IMR-90 (cell line): ENCODE measurements around the gene CDH2. TPM values are rescaled to one million over a fixed set of nuclear protein-coding genes. Genes with fewer than 3 reads are reported as not detected.

ENCODE experiments used
- ATAC-seq: fragments of 200-7000 bp; cut with Tn5 transposase; 2 replicates; pipeline ENCODE4 v1.9.1; 2020; ENCODE audit warnings: low read depth, mild to moderate bottlenecking, moderate library complexity
- BruUV-seq: library from RNA; stranded (reverse); fragments of 400-500 nt; replicated peaks from 2 replicates; lab custom pipeline; 2021; lab: Mats Ljungman, UMichigan
- CTCF ChIA-PET: fragments of 300-600 bp; formaldehyde crosslinking; extraction: SDS; loops from one replicate; lab custom pipeline; 2021; ENCODE audit warnings: antibody characterized with exemption; lab: Yijun Ruan, JAX
- POLR2A ChIA-PET: fragments of 300-600 bp; sonication (Branson Sonifier 250); formaldehyde crosslinking; loops from one replicate; lab custom pipeline; 2022; ENCODE audit warnings: antibody characterized with exemption; ENCODE audit not compliant: unreplicated experiment; lab: Charles Lee
- DNase-seq: peaks from one replicate; pipeline ENCODE4 v3.0.0; 2013
- H2AFZ ChIP-seq: replicated peaks from 2 replicates; pipeline ENCODE3; 2013; ENCODE audit warnings: low read length, mild to moderate bottlenecking; ENCODE audit not compliant: poor library complexity
- H2AK5ac ChIP-seq: 2 replicates; pipeline ENCODE4 v1.6.1; 2013; ENCODE audit warnings: low read depth, low read length, inconsistent platforms
- H2AK9ac ChIP-seq: replicated peaks from 2 replicates; pipeline ENCODE3; 2013; ENCODE audit warnings: mild to moderate bottlenecking, low read depth, low read length, moderate library complexity; ENCODE audit not compliant: poor library complexity
- H2BK120ac ChIP-seq: 2 replicates; pipeline ENCODE4 v1.6.1; 2013; ENCODE audit warnings: low read depth, low read length, inconsistent platforms
- H2BK15ac ChIP-seq: 3 replicates; pipeline ENCODE4 v1.6.1; 2013; ENCODE audit warnings: low read depth, low read length, inconsistent platforms
- H2BK20ac ChIP-seq: 2 replicates; pipeline ENCODE4 v1.6.1; 2013; ENCODE audit warnings: low read depth, mild to moderate bottlenecking, inconsistent platforms, low read length, moderate library complexity
- H2BK5ac ChIP-seq: 2 replicates; pipeline ENCODE4 v1.6.1; 2013; ENCODE audit warnings: mild to moderate bottlenecking, low read depth, low read length, inconsistent platforms; ENCODE audit not compliant: poor library complexity, severe bottlenecking
- H3K14ac ChIP-seq: replicated peaks from 2 replicates; pipeline ENCODE4 v1.6.1; 2013; ENCODE audit warnings: low read depth, low read length, inconsistent platforms
- H3K18ac ChIP-seq: 2 replicates; pipeline ENCODE4 v1.6.1; 2013; ENCODE audit warnings: low read depth, low read length, control low read depth
- H3K23ac ChIP-seq: 2 replicates; pipeline ENCODE4 v1.6.1; 2013; ENCODE audit warnings: low read depth, low read length, inconsistent platforms
- H3K27ac ChIP-seq: 2 replicates; pipeline ENCODE4 v1.5.1; 2013; ENCODE audit warnings: mild to moderate bottlenecking, control low read depth, low read length; ENCODE audit not compliant: insufficient read depth
- H3K27me3 ChIP-seq: 2 replicates; pipeline ENCODE4 v1.6.1; 2013; ENCODE audit warnings: low read length; ENCODE audit not compliant: control insufficient read depth, insufficient read depth
- H3K36me3 ChIP-seq: 2 replicates; pipeline ENCODE4 v1.6.1; 2013; ENCODE audit warnings: low read length, mixed read lengths; ENCODE audit not compliant: control insufficient read depth, insufficient read depth
- H3K4ac ChIP-seq: 2 replicates; pipeline ENCODE4 v1.6.1; 2013; ENCODE audit warnings: low read depth, low read length, inconsistent platforms
- H3K4me1 ChIP-seq: 2 replicates; pipeline ENCODE4 v1.6.1; 2013; ENCODE audit warnings: low read length, mixed read lengths; ENCODE audit not compliant: control insufficient read depth, insufficient read depth
- H3K4me2 ChIP-seq: 2 replicates; pipeline ENCODE4 v1.6.1; 2013; ENCODE audit warnings: low read depth, mild to moderate bottlenecking, control low read depth, low read length, moderate library complexity
- H3K4me3 ChIP-seq: 2 replicates; pipeline ENCODE4 v1.5.1; 2013; ENCODE audit warnings: low read depth, mild to moderate bottlenecking, control low read depth, low read length, moderate library complexity; ENCODE audit not compliant: insufficient read depth
- H3K56ac ChIP-seq: 2 replicates; pipeline ENCODE4 v1.6.1; 2013; ENCODE audit warnings: low read length, inconsistent platforms; ENCODE audit not compliant: insufficient read depth; ENCODE audit errors: extremely low read depth
- H3K79me1 ChIP-seq, 2 experiments: 2 replicates each; pipeline ENCODE4 v1.6.1; 2013; ENCODE audit warnings: low read length in 2 of 2, inconsistent platforms in 1 of 2, low read depth in 1 of 2
- H3K9ac ChIP-seq: 2 replicates; pipeline ENCODE4 v1.6.1; 2013; ENCODE audit warnings: low read depth, low read length, control low read depth
- H3K9me1 ChIP-seq: 2 replicates; pipeline ENCODE4 v1.6.1; 2013; ENCODE audit warnings: low read length, inconsistent platforms; ENCODE audit not compliant: insufficient read depth
- H3K9me3 ChIP-seq: 2 replicates; pipeline ENCODE4 v1.6.1; 2013; ENCODE audit warnings: low read length; ENCODE audit not compliant: control insufficient read depth, insufficient read depth
- H4K20me1 ChIP-seq: 2 replicates; pipeline ENCODE4 v1.6.1; 2013; ENCODE audit warnings: low read length, inconsistent platforms; ENCODE audit not compliant: insufficient read depth
- H4K5ac ChIP-seq: 2 replicates; pipeline ENCODE4 v1.6.1; 2013; ENCODE audit warnings: mild to moderate bottlenecking, low read depth, low read length, control low read depth
- H4K8ac ChIP-seq, 2 experiments: 2 replicates each; pipeline ENCODE4 v1.6.1; 2013; ENCODE audit warnings: low read depth in 2 of 2, low read length in 2 of 2, control low read depth in 1 of 2, inconsistent platforms in 1 of 2
- H4K91ac ChIP-seq: 2 replicates; pipeline ENCODE4 v1.6.1; 2013; ENCODE audit warnings: low read depth, low read length, inconsistent platforms; ENCODE audit not compliant: insufficient read depth
- BHLHE40 ChIP-seq: fragments of 150-350 bp; IDR thresholded peaks from 2 replicates; pipeline ENCODE4 v1.6.1; 2016; ENCODE audit warnings: mild to moderate bottlenecking, low read depth, low read length
- CEBPB ChIP-seq: IDR thresholded peaks from 2 replicates; pipeline ENCODE4 v1.6.1; 2012; ENCODE audit warnings: low read depth, low read length, improper control_type of control experiment
- CHD1 ChIP-seq: IDR thresholded peaks from 2 replicates; pipeline ENCODE4 v1.6.1; 2012; ENCODE audit warnings: low read depth, low read length, improper control_type of control experiment
- SMC3 ChIP-seq: fragments of 150-350 bp; IDR thresholded peaks from 2 replicates; pipeline ENCODE4 v1.6.1; 2016; ENCODE audit warnings: low read depth, mild to moderate bottlenecking, antibody characterized with exemption, low read length, moderate library complexity
- WGBS, 2 experiments: methylation state at CpG; one replicate each; pipeline versions ENCODE4 v1.1.5 to v1.1.7; 2013; ENCODE audit warnings: missing lambda C conversion rate in 2 of 2; ENCODE audit not compliant: insufficient read length in 1 of 2; ENCODE audit errors: extremely low coverage in 2 of 2; 5-methylcytosine and 5-hydroxymethylcytosine counted together
- dilution Hi-C: fragments of 300-500 bp; cut with HindIII; formaldehyde crosslinking; loops from one replicate; pipeline ENCODE4 v1.14.3; 2018; ENCODE audit warnings: low sequenced_read_pairs; ENCODE audit not compliant: unreplicated experiment
- in situ Hi-C: fragments of 300-500 bp; cut with MboI; formaldehyde crosslinking; loops from 3 replicates; pipeline ENCODE4 v1.14.3; 2019; ENCODE audit warnings: low sequenced_read_pairs, inconsistent platforms, mixed read lengths
- intact Hi-C: fragments of 100-400 bp; cut with micrococcal nuclease; formaldehyde crosslinking; loops from 2 replicates; pipeline ENCODE4 v1.10.0; 2022
- polyA plus RNA-seq, 3 experiments: library from polyadenylated mRNA; depleted of rRNA; stranded (reverse); fragments of >200 nt; gene quantifications; 2 replicates each; pipeline ENCODE4 v1.2.3, GENCODE V29; 2012; ENCODE audit warnings: low replicate concordance in 1 of 3
- total RNA-seq: library from RNA; depleted of rRNA; stranded (reverse); fragments of >200 nt; gene quantifications from 2 replicates; pipeline ENCODE4 v1.2.3, GENCODE V29; 2012
- TF ChIP-seq, protein P1 (sequence below): fragments of 150-350 bp; IDR thresholded peaks from 2 replicates; pipeline ENCODE4 v1.6.1; 2016; ENCODE audit warnings: low read depth, mild to moderate bottlenecking, low read length, moderate library complexity, borderline replicate concordance

The CDH2 gene
- total and polyA plus RNA-seq, 2 of the 4 experiments (the other 2 are of a cell fraction): 55.6 to 111 TPM

DNA sequence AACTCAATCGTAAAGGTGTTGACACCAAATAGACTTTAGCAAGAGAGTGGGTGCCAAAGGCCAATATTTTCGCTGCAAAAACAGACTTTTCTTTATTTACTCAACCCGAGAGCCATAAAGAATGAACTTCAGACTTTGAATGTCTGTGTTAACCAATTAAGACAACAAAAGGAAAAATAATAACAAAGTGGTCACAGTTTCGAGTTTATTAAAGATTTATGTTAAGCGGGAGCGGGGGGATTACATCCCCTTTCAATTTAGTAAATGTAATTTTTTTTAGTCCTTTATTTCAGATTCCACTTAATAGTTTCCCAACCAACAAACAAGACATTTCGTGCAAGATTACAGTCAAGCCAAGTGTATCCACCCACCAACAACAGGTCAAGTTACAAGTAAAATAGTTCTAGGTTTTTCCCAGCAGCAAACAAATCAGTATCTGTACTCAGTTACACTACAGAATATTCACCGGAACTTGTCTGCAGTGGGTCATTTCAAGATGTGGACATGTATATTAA lies 9.0 kb downstream of the CDH2 start:
- no peak overlapping the region for H3K4me3 ChIP-seq
- H4K91ac ChIP-seq: no peak overlapping the region
- no peak for TF ChIP-seq CHD1
- TF ChIP-seq SMC3: no peak
- no peak for TF ChIP-seq CEBPB
- TF ChIP-seq BHLHE40: no peak
- TF ChIP-seq, protein P1, sequence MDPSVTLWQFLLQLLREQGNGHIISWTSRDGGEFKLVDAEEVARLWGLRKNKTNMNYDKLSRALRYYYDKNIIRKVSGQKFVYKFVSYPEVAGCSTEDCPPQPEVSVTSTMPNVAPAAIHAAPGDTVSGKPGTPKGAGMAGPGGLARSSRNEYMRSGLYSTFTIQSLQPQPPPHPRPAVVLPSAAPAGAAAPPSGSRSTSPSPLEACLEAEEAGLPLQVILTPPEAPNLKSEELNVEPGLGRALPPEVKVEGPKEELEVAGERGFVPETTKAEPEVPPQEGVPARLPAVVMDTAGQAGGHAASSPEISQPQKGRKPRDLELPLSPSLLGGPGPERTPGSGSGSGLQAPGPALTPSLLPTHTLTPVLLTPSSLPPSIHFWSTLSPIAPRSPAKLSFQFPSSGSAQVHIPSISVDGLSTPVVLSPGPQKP: no peak
- H2BK20ac ChIP-seq: no peak overlapping the region
- no peak overlapping the region for H2BK5ac ChIP-seq
- H3K9ac ChIP-seq: no peak overlapping the region
- ATAC-seq (no peak), DNase-seq (no peak)
- no peaks in the 10 kb centered on the region for H3K27me3 ChIP-seq
- H4K5ac ChIP-seq: no peak overlapping the region
- H3K23ac ChIP-seq: no peak overlapping the region
- H2BK15ac ChIP-seq: no peak overlapping the region
- H3K27ac ChIP-seq: no peak overlapping the region
- H4K8ac ChIP-seq: no peak overlapping the region
- dilution Hi-C loops (no loop called here), in situ Hi-C loops (no loop called here), intact Hi-C loops (no loop called here)
- H3K79me1 ChIP-seq: peaks cover 6 to 32% of the 10 kb centered on the region in 2 experiments
- no peak overlapping the region for H3K56ac ChIP-seq
- no peak overlapping the region for H2BK120ac ChIP-seq
- no peak overlapping the region for H3K18ac ChIP-seq
- H2AK5ac ChIP-seq: no peak overlapping the region
- 0 out of 2 replicates have a peak, but pooled peaks cover 7% of the 10 kb centered on the region for H3K9me1 ChIP-seq
- H3K36me3 ChIP-seq: no peaks in the 10 kb centered on the region
- H3K9me3 ChIP-seq: no peaks in the 10 kb centered on the region
- peaks cover 6% of the 10 kb centered on the region for H4K20me1 ChIP-seq
- no TSS peak for BruUV-seq
- H3K4me1 ChIP-seq: no peaks in the 10 kb centered on the region; the same call in 1 of the 2 replicates
- H3K14ac ChIP-seq: no peak overlapping the region
- WGBS, 2 experiments: no CpG with 5 or more reads among the region's 8 CpGs
- H2AK9ac ChIP-seq: no peak overlapping the region
- H2AFZ ChIP-seq: no peak overlapping the region
- no peak overlapping the region for H3K4me2 ChIP-seq
- POLR2A ChIA-PET: no interaction called here
- no peak overlapping the region for H3K4ac ChIP-seq
- CTCF ChIA-PET: no interaction called here
